GM21723 (cell line): Measurements from ENCODE around the gene TMC4.
"Not testable (repeated sequence)": the region's sequence is repeated elsewhere in the genome, so short reads cannot be mapped to it uniquely, and the experiment has no call there.

Experiments used
- ATAC-seq: cut with Tn5 transposase; IDR thresholded peaks from one replicate; pipeline ENCODE4 v1.9.1; 2021; ENCODE audit warnings: mild to moderate bottlenecking, moderate library complexity; ENCODE audit not compliant: unreplicated experiment

Gene TMC4

DNA sequence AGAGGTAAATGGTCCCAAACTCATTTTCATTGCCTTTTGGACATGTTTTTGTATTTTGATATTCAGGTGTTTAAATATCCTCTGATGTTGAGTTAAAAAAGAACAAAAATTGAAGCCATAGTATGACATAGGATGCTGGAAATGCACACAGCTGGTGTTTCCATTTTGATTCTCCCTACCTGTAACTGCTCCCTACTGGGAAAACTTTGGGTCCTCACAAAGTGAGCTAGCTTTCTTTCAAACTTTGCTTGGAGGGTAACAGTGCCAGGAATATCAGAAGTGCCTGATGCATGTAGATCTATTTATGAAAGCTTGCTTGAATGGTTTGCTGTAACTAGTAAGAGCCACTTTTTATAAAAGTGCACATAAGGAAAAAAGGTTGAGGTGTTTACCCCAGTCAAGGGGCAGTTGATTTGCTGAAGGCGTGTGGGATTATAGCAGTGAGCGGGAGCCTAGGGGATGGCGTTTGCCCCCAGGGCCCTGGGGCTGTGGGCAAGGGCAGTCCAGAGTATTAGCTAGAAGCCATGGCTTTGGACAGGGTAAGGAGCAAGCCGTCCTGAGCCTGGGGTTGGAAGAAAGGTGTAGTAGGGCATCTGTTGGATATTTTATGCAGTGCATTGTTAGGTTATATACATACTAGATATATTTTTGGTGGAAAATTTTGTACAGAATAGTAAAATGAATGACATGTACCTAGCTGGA is 32.0 kb upstream of the TMC4 start:
- ATAC-seq = no peak

DNA sequence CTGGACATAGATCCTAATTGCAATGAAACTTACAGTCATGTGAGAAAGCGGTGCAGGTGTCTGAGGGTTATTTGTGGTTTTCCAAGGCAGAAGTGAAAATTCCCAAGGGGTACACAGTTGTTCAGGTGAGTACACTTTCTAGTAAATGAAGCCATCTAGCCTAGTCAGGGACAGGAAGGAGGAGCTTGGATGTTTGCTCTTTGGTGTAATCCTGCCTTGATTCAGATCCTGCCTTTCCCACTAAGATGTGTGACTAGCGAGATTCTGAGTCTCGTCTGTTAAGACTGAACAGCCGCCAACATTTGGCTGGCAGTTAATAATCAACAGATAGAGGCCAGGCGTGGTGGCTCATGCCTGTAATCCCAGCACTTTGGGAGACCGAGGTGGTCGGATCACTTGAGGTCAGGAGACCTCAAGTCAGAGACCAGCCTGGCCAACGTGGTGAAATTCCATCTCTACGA is 30.2 kb upstream of the TMC4 start:
- no peak for ATAC-seq

DNA sequence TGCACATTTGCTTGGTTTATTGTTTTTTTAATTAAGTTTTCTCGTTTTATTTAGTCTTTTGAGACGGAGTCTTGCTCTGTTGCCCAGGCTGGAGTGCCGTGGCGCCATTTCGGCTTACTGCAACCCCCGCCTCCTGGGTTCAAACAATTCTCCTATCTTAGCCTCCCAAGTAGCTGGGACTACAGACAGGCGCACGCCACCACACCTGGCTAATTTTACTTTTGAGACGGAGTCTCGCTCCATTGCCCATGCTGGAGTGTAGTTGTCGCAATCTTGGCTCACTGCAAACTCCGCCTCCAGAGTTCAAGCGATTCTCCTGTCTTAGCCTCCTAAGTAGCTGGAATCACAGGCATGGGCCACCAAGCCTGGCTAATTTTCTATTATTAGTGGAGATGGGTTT is 29.0 kb upstream of the TMC4 start:
- no peak for ATAC-seq

DNA sequence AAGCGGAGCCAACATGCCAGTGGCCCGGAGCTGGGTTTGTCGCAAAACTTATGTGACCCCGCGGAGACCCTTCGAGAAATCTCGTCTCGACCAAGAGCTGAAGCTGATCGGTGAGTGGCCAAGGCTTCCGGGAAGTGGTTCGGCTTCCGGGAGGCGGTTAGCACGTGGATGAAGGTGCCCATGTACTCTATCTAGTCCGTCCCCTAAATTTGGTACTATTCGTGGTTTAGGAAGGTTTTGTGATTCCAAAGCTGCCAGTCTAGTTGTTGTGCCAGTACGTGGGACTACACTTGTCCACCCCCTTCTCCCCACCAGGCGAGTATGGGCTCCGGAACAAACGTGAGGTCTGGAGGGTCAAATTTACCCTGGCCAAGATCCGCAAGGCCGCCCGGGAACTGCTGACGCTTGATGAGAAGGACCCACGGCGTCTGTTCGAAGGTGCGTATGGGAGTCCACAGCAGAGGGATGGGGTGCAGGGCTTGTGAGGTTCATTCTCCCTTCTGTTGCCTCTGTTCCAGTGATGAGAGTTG is 28.3 kb upstream of the TMC4 start:
- no peak for ATAC-seq

DNA sequence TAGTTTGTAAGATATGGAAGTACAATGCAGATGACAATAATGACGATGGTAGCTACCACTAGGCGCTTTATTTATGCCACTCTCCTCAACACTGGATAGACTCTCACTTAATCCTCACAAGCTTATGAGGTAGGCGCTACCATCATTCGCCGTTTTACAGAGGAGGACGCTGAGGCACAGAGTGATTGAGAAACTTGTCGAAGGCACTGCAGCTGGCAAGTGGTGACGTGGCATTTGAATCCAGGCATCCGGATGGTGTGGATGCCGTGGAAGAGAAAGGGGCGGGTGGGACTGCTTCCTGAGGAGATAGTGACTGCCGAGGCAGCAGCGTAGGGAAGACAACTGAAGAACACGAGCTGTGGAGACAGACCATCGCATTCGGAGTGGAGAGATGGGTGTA is 26.4 kb upstream of the TMC4 start:
- no peak for ATAC-seq

DNA sequence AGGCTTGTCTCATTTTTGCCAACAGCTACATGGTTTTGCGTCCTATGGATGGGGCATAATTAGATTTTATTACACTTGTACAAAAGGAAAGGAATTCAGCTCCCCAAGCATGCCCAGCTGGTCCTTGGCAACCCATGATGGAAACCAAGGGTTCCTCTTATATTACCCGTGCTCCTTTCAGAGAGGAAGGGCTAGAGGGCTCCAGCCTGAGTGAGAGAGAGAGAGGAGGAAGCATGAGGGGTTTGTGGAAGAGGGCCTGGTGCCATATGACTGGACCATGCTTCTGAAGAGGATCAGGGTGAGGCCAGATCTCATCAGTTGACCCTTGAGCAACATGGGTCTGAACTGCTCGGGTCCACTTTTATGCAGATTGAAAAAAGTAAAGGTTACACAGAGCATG is 24.2 kb upstream of the TMC4 start:
- no peak for ATAC-seq

DNA sequence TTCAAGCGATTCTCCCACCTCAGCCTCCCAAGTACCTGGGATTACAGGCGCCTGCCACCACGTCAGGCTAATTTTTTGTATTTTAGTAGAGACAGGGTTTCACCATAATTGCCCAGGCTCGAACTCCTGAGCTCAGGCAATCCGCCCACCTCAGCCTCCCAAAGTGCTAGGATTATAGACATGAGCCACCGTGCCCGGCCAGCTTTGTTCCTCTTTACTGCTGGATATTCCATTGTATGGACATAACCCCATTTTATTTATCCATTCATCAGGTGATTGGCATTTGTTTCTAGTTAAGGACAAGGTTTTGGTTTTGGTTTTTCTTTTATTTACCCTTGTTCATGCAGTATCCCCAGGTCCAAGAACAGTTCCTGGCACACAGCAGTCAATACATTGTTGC is 23.6 kb upstream of the TMC4 start:
- ATAC-seq = no peak

DNA sequence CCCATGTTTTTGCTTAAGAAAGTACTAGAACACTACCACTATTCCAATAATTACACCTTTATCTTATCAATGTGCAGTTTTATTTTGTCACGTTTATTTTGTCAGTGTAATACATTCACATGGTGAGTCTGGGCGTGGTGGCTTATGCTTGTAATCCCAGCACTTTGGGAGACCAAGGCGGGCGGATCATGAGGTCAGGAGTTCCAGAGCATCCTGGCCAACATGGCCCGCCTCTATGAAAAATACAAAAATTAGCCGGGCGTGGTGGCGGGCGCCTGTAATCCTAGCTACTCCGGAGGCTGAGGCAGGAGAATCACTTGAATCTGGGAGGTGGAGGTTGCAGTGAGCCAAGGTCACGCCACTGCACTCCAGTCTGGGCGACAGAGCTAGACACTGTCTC is 21.5 kb upstream of the TMC4 start:
- not testable (repeated sequence) for ATAC-seq

DNA sequence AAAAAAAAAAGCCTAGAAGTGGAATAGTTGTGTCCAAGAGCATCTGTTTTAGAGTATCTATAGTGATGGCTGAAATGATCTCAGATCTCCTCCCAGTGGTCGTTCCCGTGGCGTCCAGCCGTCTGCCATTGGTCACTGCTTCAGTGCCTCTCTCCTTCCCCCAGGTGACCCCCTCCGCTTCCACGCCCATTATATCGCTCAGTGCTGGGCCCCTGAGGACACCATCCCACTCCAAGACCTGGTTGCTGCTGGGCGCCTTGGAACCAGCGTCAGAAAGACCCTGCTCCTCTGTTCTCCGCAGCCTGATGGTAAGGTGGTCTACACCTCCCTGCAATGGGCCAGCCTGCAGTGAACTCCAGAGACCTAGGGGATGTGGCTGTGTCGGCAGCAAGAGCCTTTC is 20.1 kb upstream of the TMC4 start:
- ATAC-seq = no peak

DNA sequence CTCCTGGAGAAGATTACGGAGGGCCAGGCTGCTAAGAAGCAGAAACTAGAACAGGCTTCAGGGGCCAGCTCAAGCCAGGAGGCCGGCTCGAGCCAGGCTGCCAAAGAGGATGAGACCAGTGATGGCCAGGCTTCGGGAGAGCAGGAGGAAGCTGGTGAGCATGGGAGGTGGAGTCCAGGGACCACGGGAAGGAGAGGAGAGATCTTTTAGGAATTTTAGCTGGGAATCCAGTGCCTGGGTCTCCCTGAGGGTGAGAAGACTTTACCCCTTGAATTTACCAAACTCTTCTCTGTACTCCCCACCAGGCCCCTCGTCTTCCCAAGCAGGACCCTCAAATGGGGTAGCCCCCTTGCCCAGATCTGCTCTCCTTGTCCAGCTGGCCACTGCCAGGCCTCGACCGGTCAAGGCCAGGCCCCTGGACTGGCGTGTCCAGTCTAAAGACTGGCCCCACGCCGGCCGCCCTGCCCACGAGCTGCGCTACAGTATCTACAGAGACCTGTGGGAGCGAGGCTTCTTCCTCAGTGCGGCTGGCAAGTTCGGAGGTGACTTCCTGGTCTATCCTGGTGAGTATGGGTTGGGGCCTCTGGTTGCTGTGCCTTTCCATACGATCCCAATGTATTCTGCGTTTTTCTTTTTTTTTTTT is 19.0 kb upstream of the TMC4 start:
- no peak for ATAC-seq

DNA sequence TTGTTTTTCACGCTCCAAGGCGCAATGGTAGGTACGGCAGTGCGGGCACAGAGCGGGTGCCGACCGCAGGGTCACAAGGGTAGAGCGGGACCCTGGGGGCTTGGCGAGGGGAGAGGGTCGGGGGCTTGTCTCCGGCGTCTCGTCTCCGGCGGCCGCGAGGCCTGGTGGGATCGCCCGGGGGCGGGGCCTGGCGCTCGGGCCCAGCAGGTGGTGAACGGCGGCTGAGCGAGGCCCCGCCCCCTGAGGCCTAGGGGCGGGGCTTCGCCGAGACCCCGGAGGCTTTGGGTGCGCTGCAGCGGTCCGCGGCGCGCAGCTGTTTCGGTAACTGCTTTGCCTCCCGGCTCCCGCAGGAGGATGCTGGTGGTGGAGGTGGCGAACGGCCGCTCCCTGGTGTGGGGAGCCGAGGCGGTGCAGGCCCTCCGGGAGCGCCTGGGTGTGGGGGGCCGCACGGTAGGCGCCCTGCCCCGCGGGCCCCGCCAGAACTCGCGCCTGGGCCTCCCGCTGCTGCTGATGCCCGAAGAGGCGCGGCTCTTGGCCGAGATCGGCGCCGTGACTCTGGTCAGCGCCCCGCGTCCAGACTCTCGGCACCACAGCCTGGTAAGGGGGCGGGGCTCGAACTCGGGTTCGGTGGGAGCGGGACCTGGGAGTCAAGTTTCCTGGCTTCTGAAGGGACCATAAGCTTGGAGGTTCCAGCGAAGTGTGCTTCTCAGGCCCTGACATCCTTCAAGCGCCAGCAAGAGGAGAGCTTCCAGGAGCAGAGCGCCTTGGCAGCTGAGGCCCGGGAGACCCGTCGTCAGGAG is 18.3 kb upstream of the TMC4 start, which contains the start of gene TSEN34:
Gene TSEN34, plus strand, starts transcription at position 298 of the 800 bp plus-strand sequence. Its CDS starts 57 bp downstream, at position 355.
- ATAC-seq = peak; percentile 38

DNA sequence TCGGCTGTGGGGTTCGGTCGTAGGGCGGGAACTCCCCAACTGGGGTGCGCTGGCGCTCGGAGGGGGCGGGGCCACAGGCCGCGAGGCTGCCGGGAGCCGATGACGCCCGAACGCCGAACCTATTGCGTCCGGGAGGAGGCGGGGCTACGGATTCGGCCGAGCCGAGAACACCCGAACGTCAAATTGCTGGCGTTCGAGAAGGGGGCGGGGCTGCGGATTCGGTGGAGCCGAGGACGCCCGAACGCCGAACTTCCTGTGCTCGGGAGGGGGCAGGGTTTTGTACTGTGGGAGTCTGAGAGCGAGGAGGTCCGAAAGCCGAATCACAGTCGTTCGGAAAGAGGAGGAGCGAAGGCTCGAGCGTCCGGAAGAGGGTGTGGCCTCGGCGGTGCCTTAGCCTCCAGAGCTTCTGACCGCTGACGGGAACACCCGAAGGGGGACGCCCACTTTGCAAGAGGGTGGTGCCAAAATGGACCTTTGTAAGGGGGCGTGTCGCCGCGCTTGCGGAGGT is 17.6 kb upstream of the TMC4 start:
- ATAC-seq = peak; percentile 43

DNA sequence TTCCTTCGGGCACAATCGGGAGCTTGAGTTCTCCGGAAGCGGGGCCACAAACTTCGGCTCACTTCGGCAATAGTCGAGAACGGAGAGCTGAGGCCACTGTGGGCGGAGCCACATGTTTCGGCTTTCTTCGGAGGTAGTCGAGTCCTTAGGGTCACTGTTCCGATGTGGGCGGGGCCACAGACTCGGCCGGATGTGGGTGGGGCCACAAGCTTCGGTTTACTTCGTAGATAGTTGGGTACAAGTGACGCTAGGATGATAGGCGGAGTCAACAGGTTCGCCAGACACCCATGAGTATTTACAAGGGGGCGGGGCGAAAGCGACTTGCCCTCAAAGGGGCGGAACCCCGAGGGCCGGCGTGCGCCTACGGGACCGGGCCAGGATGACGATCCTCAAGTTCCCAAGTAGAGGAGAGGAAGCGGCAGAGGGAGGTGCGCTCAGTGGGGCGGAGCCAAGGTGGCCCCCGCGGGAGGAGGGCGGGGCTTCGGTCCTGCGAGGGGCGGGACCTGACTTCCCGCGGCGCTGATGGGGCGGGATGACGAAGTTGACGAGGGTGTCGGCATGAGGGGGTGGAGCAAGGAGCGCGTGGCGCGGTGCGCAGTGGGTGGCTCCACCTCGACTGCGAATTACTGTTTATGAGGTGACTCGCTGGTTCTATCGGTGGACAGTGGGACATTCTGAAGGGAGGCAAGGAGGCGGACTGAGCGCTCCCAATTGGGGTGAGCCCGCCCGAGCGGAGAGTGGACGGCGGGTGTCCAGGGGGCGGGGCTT is 17.0 kb upstream of the TMC4 start:
- ATAC-seq = peak; percentile 48

DNA sequence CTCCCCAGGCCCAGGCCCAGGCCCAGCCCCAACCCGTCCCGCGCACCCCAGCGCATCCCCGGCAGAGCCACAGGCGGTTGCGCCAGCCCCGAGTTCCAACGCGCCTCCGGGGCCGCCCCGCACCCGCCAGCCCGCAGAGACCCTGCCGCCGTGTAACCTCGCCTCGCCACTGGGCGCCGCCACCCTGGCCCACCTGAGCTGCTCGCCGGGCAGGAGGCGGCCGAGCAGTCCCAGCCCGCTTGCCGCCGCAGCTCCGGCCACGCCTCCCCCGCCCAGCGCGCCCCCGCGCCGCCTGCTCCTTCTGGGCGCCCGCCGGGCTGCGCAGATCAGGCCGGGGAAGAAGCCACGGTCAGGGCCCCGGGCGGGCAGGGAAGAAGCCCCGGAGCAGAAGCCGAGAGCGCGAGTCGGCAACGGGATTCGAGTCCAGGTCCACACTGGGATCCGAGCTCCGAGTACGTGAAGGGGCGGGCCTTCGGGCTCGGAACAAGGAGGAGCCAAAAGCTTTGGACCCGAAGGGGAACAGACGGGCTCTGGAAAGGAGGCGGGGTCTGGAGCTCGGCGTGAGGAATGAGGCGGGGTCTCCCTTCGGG is 16.3 kb upstream of the TMC4 start, which contains the start of gene MBOAT7:
Gene MBOAT7, minus strand, starts transcription at position 436 of the 590 bp plus-strand sequence. CDS start 1,072 bp downstream, outside the sequence.
- peak; percentile 25 for ATAC-seq

DNA sequence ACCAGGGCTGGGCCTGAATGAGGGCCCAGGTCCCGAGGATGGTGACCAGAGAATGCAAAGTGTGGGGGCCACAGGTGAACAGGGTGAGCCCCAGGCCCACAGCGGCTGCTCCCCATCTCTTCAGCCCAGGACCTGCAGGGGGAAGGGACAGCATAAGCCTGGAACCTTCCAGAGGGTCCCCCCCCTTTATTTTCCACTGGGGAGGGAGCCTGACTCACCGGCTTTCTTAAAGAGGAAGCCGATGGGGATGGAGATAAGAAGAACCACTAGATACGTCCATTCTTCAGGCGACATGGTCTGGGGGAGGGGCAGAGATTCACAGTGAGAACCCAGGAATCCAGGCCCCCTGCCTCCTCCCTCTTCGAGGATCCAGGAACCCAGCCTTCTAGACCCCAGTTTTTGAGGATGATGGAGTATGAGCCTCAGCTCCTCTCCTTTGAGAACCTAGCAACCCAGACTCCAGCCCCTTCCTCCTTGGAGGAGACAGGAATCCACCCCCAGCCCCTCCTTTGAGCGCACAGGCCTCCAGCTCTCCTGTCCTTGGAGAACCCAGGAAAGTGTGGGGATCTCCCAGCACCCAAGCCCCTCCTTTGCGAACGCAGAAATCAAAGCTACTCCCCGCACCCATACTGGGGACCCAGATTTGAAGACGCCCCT is 15.4 kb upstream of the TMC4 start:
- no peak for ATAC-seq

DNA sequence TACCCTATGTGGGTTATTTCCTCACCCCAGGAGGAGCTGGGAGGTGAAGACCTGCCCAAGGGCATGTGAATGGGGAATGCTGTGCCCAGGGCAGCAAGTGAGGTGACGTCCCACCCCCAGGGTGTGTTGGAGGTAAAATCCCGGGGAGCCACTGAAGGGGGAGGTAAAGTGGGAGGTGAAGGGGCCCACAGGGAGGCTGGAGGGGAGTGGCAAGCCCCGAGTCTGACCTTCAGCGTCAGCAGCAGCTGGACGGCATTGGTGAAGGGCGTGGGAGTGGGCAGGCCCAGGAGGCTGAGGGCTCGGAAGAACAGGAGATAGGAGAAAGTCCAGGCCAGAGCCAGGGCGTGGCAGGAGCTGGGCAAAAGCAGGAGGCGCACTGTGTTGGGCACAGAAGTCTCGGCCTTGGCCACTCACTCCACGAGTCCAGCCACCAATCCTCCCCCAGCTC is 14.0 kb upstream of the TMC4 start:
- ATAC-seq = no peak

DNA sequence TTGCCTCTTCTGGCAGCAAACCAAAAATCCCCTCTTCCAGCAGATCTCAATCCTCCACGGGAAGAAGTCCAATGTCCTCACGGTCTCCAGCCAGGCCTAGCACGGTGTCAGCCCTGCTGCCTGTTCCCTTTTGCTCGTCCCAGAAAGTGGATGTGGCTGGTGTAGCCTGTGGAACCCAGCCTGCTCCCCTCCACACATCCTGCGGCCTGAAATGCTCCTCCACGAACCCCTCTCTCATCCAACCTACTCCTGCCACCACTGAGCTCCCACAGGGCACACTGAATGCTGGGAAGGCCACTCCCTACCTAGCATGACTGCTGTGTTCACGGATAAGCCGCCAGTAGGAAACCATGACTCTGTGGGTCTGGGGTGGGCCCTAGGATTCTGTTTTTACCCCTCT is 13.4 kb upstream of the TMC4 start:
- ATAC-seq = no peak

DNA sequence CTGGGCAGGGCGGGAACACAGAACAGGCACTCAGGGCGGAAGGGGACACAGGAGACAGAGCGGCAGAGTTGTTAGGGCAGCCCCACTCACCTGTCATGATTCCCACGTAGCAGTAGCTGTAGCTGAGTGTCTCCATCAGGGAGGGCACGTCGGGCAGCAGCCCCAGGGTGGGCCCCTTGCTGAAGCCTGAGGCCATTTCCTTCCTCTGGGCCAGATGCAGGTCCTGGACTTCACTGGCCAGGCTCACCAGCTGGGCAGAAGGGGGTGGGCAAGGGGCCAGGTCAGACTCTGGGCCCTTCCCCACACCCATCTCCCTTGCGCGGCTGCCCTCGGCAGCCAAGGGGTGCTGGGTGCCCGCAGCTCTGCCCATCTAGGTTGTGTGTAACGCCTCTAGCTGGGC is 10.5 kb upstream of the TMC4 start:
- ATAC-seq = no peak

DNA sequence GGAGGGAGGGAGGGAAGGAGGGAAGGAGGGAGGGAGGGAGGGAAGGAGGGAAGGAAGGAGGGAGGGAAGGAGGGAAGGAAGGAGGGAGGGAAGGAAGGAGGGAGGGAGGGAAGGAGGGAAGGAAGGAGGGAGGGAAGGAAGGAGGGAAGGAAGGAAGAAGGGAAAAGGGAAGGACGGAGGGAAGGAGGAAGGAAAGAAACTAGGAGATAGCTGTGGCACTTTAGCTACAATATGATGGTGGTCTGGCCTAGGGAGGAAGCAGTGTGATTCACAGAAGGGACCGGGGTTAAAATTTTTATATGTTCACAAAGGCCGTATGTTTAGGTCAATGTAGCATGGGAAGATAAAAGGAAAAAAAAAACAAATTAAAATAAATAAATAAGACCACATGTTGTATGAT is 8.9 kb upstream of the TMC4 start:
- ATAC-seq = not testable (repeated sequence)
